RPMI8226 (cell line): ENCODE data around the gene CD244.
"Not testable (repeated sequence)": the region's sequence is repeated elsewhere in the genome, so short reads cannot be mapped to it uniquely, and the experiment has no call there.

Experiments
- DNase-seq: peaks from one replicate; pipeline ENCODE4 v3.0.0-alpha.2; 2015

The CD244 gene

GRCh38 chr1:160876311-160876710, 13.6 kb upstream of the CD244 start:
- no peak for DNase-seq

- DNase-seq = not testable (repeated sequence)
These were observed 12.9 kb upstream of the CD244 start for GRCh38 chr1:160875591-160875990.

- no peak for DNase-seq
These were observed 12.2 kb upstream of the CD244 start for GRCh38 chr1:160874935-160875334.

- no peak for DNase-seq
These were observed 5.5 kb upstream of the CD244 start for GRCh38 chr1:160868141-160868540.

- DNase-seq = not testable (repeated sequence)
These were observed 5.0 kb upstream of the CD244 start for GRCh38 chr1:160867651-160868050.

GRCh38 chr1:160866695-160867260, 4.1 kb upstream of the CD244 start:
- DNase-seq = no peak

- no peak for DNase-seq
These were observed 3.5 kb upstream of the CD244 start for GRCh38 chr1:160866001-160866694.

- DNase-seq = no peak
These were observed 2.6 kb upstream of the CD244 start for GRCh38 chr1:160865337-160865736.

GRCh38 chr1:160864173-160864572, 1.5 kb upstream of the CD244 start:
- no peak for DNase-seq

- no peak for DNase-seq
These were observed 1.1 kb upstream of the CD244 start for GRCh38 chr1:160863774-160864131.

- DNase-seq = no peak
These were observed 530 bp upstream of the CD244 start for GRCh38 chr1:160863061-160863773.

- no peak for DNase-seq
These were observed 1.7 kb downstream of the CD244 start for GRCh38 chr1:160860840-160861505.

- no peak for DNase-seq
These were observed 3.5 kb downstream of the CD244 start for GRCh38 chr1:160859166-160859565.

GRCh38 chr1:160858507-160858906, 4.2 kb downstream of the CD244 start:
- DNase-seq = no peak

- no peak for DNase-seq
These were observed 4.6 kb downstream of the CD244 start for GRCh38 chr1:160858097-160858496.

GRCh38 chr1:160855181-160855981, 7.3 kb downstream of the CD244 start:
- no peak for DNase-seq

- DNase-seq = no peak
These were observed 8.9 kb downstream of the CD244 start for GRCh38 chr1:160853754-160854153.

- DNase-seq = no peak
These were observed 9.7 kb downstream of the CD244 start for GRCh38 chr1:160853014-160853413.

GRCh38 chr1:160850993-160851392, 11.7 kb downstream of the CD244 start:
- DNase-seq = no peak

GRCh38 chr1:160850541-160850940, 12.1 kb downstream of the CD244 start:
- no peak for DNase-seq

- no peak for DNase-seq
These were observed 16.4 kb downstream of the CD244 start for GRCh38 chr1:160846281-160846680.

- DNase-seq = no peak
These were observed 18.0 kb downstream of the CD244 start for GRCh38 chr1:160844447-160845232.
